Brain microvascular endothelial cell (primary cell): ENCODE data around the gene SLC38A9.

ENCODE experiments used
- DNase-seq: peaks from one replicate; pipeline ENCODE4 v3.0.0-alpha.2; 2020
- H3K27ac ChIP-seq: fragments of 250-450 bp; sonication (Bioruptor Pico); 2 replicates; pipeline ENCODE4 v1.5.1; 2020; ENCODE audit warnings: mild to moderate bottlenecking, moderate library complexity
- H3K27me3 ChIP-seq: fragments of 250-450 bp; sonication (Bioruptor Pico); replicated peaks from 2 replicates; pipeline ENCODE4 v1.5.1; 2020; ENCODE audit warnings: mild to moderate bottlenecking
- H3K36me3 ChIP-seq: fragments of 250-450 bp; sonication (Bioruptor Pico); replicated peaks from 2 replicates; pipeline ENCODE4 v1.5.1; 2020; ENCODE audit warnings: mild to moderate bottlenecking
- H3K4me3 ChIP-seq: 2 replicates; pipeline ENCODE4 v1.5.1; 2011; ENCODE audit warnings: low read depth, mild to moderate bottlenecking, control low read depth, low read length, moderate library complexity
- CTCF ChIP-seq: IDR thresholded peaks from 2 replicates; pipeline ENCODE4 v1.5.1; 2011; ENCODE audit warnings: low read depth, mild to moderate bottlenecking, moderate library complexity, low read length, control low read depth, inconsistent platforms; ENCODE audit errors: missing control alignments
- in situ Hi-C: cut with HindIII; loops from 2 replicates; pipeline ENCODE4 v1.10.0; 2017; ENCODE audit warnings: low sequenced_read_pairs, low pct_ligation_motif_present

SLC38A9 gene

DNA sequence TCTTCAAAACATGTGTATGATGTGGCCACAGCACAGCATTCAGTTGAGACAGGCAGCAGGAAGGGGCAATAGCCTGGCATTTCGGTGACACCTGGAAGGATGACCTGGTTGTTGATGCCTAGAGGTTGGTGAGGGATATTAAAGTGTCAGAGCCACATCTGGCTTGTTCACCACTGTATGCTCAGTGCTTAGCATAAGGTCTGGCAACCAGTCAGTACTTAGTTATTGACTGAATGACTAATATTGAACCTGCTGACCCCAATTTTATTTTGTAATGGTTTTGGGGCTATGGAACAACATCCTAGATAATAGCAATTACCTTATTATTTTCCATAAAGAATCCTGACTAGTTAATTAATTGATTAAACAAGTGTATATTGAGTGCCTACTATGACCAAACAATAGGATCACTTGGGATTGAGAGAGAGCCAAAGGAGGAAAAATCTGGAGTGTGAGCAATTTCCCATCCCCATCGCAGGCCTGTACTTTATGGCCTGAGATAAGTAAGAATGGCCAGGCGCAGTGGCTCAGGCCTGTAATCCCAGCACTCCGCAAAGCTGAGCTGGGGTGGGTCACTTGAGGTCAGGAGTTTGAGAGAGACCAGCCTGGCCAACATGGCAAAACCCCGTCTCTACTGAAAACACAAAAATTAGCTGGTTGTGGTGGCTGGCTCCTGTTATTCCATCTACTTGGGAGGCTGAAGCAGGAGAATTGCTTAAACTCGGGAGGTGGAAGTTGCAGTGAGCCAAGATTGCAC, 91.9 kb downstream of the SLC38A9 start:
- in situ Hi-C loops, result no loop called here
- Histone ChIP-seq H3K27me3 (no peaks in the 10 kb centered on the region), H3K27ac (no peak overlapping the region), H3K36me3 (no peaks in the 10 kb centered on the region), H3K4me3 (no peak overlapping the region)
- no peak for TF ChIP-seq CTCF
- DNase-seq, result no peak

DNA sequence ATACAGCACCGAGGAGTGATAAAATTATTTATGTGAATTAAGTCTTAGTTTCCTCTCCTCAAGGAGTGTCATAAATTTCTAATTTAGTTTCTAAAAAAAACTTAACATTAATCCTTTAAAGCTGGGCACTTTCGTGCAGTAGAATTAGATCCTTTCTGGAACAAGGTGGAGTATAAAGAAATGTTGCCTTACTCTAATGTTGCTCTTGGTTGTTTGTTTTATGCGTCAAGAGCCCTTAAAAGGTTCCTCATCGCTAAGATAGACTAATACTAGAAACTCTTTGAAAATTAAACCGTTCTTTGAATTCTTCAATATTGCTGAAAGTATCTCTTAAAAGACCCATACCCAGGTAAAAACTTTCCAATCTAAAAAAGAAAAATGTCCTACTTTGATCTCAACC, 93.8 kb downstream of the SLC38A9 start:
- Histone ChIP-seq H3K27me3 (no peaks in the 10 kb centered on the region), H3K4me3 (no peak overlapping the region), H3K27ac (no peak overlapping the region), H3K36me3 (no peaks in the 10 kb centered on the region)
- TF ChIP-seq CTCF, result no peak
- DNase-seq, result no peak
- in situ Hi-C loops, result no loop called here

DNA sequence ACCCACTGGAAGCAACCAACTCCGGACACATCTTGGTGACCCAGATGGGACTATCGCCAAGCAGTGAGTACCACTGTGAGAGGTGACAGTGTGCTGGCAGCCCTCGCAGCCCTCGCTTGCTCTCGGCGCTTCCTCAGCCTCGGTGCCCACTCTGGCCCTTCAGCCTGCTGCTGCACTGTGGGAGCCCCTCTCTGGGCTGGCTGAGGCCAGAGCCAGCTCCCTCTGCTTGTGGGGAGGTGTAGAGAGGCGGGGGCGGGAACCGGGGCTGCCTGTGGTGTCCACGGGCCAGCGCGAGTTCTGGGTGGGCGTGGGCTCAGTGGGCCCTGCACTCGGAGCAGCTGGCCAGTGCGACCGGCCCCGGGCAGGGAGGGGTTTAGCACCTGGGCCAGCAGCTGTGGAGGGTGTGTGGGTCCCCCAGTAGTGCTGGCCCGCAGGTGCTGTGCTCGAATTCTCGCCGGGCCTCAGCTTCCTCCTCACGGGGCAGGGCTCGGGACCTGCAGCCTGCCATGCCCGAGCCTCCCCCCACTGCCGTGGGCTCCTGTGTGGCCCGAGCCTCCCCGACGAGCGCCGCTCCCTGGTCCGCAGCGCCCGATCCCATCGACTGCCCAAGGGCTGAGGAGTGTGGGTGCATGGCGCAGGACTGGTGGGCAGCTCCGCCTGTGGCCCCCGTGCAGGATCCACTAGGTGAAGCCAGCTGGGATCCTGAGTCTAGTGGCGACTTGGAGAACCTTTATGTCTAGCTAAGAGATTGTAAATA, 98.8 kb downstream of the SLC38A9 start:
- no peak overlapping the region for H3K4me3 ChIP-seq
- DNase-seq, result no peak
- H3K27ac ChIP-seq, result no peak overlapping the region
- in situ Hi-C loops, result no loop called here
- H3K36me3 ChIP-seq, result no peaks in the 10 kb centered on the region
- no peak for TF ChIP-seq CTCF
- no peaks in the 10 kb centered on the region for H3K27me3 ChIP-seq

GRCh38 chr5:55610542-55610941, 101.6 kb downstream of the SLC38A9 start:
- in situ Hi-C loops, result no loop called here
- Histone ChIP-seq H3K4me3 (no peak overlapping the region), H3K27me3 (no peaks in the 10 kb centered on the region), H3K27ac (no peak overlapping the region), H3K36me3 (no peaks in the 10 kb centered on the region)
- DNase-seq, result no peak
- no peak for TF ChIP-seq CTCF

GRCh38 chr5:55609413-55609812, 102.7 kb downstream of the SLC38A9 start:
- Histone ChIP-seq H3K27ac (no peak overlapping the region), H3K4me3 (no peak overlapping the region), H3K36me3 (no peaks in the 10 kb centered on the region), H3K27me3 (no peaks in the 10 kb centered on the region)
- no peak for TF ChIP-seq CTCF
- in situ Hi-C loops, result no loop called here
- DNase-seq, result no peak
